Stimulated activated CD4-positive, alpha-beta T cell treated with anti-CD3 and anti-CD28 coated beads, Interleukin-15, amount 100 ng/mL, for 24 hours (primary cell): ENCODE measurements around the gene RNASE8.

Source experiments
- DNase-seq: peaks from one replicate; pipeline ENCODE4 v3.0.0-alpha.2; 2020

Gene RNASE8

DNA sequence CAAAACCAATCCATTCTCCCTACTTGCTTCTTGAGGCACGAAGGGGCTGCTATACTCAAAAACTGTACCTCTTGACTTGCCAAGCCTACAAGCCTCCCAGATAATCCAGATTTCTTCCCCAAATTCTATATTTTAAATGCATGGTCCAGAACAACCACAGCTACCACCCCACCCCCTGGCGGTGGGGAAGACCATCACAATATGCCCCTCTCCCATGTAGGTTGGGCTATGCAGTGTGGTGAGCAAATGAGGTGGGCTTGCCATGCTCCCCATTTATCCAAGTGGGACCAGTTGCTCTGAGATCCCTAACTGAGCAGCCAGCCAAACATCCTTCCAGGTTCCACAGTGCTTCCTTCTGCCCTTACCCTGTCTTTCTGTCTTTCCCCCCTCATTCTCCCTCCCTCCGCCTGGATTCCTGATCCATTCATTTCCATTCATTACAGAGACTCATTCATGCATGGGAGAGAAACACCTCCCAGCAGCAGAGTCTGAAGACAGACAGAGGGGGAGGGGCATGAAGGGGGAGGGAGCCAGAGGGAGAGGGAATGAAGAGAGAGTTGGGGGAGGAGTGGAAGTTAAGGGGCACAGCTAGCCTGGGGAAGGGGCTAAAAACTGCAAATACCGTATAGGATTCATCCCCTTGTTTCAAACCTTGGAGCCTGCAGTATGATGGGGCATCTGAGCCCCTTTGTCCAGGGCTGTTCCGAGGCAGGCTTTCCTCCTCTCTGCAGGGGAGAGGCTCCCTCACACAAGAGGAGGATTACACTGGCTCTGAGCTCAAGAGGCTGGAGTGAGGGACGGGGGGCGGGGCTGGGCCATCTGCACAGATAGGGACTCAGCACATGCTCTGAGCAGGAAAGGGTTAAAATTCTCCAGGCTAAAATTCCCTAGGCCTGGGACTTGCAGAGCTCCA is 36.4 kb downstream of the RNASE8 start:
- DNase-seq, result no peak

DNA sequence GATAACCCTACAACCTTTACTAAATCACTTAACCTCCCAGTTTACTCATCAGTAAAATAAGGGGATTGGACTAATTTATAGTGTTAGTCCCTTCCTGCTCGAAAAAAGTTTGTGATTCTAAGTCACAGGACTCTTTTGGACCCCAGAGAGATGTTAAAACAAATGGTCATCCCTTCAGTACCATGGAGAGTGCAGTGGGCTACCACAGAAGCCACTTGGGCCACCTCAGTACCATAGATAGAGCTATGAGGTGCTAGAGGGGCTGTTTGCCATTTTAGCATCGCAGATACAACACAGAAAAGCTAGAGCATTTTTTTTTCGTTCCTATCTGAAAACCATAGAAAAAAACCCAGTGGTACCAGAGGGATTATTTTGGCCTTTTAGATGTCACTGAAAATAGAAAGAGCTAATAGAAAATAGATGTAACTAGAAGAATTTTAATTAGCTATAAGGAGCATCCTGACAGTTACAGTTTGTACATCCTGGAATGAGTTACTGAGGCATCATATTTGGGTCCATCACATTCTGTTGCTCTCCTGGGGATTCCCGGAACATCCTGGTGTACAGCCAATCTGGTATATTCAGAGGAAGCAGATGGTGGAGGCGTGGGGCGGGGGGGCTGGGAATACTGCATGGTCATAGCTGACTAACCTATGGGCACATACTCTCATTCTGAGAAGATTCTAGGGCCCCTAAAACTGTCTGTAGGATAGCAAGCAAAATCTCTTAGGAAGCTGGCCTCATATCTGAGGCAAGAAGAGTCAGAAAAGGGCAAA is 38.0 kb downstream of the RNASE8 start:
- no peak for DNase-seq

DNA sequence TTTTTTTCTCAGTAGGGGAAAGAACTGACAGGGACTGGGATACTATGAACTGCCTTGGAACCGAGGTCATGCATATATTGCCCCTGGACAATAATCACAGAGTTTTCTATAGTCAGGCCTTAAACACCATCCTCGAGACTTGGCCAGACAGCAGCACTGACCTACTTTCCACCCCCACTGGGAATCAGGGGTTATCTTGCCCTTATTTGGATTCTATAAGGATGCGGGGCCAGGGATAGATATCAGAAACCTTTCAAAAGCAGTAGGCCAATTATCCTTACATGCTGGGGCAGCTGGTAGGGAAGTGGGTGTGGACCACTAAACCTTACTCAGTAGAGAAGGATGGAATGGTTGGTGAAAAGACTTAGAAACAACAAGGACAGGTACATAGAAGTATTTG is 38.8 kb downstream of the RNASE8 start:
- DNase-seq, result no peak

DNA sequence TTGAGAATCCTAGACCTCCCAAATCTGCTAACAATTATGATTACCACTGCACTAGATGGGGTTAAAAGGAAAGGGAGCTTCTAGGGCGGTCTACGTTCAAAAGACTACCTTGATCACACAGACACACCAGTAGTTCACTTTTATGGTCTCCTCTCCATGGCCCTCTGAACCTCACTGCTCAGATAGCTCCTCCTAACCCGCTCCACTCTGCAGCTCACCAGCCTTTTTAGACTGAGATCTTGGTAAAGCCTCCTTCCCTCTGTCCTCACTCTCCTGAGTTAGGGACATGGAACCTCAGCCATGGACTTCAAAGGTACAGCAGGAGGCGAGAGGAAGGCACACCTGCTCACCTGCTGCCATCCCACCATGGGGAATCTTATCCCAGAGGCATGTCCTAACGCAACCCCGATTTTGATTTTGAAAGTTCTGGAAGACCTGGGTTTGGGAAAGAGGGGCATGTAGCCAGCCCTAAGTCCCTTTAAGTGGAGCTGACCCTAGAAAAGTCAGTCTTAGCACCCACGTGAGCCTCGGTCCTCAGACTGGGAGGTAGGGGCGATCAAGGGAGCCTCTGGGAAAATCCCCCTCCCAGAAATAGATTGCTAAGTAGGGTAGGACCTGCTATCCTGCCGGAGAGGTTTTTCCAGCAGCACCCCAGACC is 39.5 kb downstream of the RNASE8 start:
- no peak for DNase-seq

DNA sequence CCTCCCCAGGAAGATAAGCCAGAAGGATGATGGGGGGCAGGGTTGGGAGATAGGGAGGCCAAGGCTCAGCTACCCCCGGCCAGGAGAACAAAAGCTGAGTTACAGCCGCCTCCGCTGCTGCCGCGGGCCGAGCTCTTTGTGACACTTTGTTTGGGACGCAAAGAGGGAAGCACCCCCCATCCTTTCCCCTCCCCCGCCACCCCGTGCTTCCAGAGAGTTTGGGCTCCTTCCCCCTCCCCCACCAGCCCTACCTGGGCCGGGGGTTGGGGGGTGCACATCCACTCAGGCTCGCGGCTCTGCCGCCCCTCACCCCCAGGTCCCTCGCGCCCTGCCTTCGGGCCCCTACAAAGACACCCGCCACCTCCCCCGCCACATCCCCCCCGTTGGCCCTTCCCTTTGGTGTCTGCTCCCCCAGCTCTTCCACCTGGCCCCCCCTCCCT is 40.0 kb downstream of the RNASE8 start:
- no peak for DNase-seq

DNA sequence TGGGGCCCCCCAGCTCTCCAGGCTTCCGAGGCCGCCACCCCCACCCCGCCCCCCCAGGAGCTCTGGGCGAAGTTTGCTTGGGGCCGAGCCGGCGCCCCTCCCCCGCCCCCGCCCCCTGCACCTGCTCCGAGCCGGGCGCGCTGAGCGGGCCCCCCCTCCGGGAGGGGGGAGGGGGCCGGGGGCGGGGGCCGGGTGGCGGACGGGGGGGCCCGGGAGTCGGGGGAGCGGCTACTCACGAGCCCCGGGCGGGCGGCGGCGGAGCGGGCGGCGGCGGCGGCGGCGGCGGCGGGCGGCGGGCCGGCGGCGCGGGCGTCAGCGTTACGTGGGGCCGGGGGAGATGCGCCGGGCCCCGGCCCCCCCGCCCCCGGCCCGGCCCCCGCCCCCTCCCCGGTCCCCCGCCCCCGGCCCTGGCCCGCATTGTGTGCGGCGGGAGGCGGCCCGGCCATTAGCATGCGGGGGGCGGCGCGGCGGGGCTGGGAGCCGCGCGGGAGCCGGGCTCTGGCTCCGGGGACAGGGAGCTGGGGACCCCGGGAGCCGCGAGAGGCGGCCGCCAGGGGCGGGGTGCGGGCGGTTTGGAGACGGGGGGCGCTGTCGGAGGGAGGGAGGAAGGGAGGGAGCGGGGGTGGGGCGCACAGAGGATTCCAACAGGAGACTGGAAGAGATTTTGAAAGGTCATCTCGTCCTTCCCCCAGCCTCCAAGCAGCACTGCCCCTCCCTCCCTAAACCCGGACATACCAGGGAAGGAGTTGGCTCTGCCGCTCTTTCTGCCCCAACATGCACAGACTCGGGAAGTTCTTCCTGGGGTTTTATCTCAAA is 40.7 kb downstream of the RNASE8 start, which contains the start of gene ZNF219:
ZNF219 (minus strand) TSS at position 580 of the 816 bp plus-strand sequence. CDS start 5,064 bp downstream, outside the sequence.
- DNase-seq, result peak; percentile 50

DNA sequence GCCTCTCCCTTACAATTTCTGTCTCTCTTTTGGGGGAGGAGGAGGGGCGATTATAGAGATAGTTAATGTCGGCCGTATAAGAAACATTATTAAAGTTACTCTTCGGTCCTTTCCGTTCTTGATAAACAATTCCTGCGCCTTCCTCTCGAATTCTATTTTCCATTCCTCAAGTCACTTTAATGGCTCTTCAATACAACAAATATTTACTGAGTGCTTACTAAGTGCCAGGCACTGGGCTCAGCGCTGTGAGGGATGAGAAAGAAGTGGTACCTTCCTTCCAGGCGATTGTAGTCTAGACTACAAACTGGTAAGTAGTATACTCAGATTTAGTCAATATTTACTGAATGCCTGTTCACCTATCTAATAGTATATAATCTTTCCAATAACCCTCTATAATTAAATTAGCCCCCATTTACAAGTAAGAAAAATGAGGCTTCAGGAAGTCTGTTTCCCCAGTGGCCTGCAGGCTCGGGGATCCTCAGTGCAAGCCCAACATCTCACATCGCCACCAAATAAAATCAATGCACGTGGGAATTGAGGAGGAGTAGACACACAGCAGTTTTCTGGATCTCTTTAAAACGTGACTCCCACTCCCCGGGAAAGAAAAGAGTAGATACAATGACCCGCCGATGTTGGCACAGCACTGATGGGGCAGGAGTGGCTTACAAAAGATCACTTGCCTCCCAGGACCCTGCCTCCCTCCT is 41.4 kb downstream of the RNASE8 start:
- DNase-seq, result no peak

DNA sequence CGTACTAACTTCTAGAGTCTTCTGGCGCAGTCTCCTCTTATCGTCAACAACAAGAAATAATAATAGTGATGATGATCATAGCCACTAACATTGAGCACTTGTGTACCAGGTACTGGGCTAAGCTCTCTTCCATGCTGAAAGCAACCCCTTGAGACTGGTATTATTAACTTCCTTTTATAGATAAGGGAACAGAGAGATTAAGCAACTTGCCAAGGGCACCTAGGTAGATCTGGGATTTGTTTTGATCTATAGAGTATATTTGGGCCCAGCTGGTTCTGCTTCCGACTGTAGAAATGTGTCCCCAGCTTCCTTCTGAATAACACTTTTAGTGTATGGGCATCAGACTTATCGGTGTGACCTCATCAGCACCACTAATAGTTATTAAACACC is 42.0 kb downstream of the RNASE8 start:
- no peak for DNase-seq

DNA sequence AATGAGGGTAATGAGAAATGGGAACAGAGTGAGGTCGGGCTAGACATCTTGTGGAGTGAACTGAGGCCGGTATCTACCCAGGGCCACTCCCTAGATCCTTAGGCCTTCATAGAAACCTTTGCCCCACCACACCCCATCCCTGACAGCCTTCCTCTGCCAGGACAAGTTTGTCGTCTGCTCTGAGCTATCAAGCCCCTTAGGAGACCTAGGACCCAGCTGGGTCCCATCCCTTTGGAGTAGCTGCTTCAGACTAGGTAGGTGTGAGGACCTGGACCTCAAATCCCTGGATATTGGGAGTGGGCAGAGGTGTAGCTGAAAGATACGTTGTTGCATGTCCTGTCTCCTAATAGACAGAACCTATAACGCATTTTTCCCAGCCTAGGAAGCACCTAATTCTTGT is 43.3 kb downstream of the RNASE8 start, which contains the start of gene TMEM253:
TMEM253 (plus strand) TSS at position 136 of the 400 bp plus-strand sequence. CDS start 278 bp downstream, outside the sequence.
- no peak for DNase-seq

DNA sequence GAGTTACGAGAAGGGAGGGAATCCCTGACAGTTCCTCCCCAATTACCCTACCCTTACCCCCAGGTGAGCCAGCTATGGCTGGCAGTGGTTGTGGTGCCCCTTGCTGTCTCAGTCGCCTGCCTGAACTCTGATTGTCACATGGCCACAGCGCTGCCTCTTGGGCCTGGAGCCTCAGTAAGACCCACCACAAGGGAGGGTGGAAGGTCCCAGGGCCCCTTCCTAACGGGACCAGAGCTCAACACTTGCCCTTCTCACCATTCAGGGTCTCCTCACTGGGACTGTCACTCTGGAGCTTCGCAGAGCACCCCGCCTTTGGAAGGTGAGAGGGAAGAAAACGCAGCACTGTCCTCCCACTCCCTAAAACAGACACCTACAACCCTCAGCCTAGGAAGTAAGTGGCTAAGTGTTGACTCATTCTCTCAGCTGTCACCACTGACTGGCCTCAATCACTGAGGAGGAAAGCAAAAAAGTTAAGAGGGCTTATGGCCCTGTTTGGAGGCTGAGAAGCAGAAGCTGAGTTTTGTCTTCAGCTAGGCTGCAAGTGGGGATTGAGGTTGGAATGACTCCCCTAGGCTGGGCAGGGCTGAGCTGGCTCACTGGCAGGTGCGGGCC is 44.3 kb downstream of the RNASE8 start:
- DNase-seq, result no peak

DNA sequence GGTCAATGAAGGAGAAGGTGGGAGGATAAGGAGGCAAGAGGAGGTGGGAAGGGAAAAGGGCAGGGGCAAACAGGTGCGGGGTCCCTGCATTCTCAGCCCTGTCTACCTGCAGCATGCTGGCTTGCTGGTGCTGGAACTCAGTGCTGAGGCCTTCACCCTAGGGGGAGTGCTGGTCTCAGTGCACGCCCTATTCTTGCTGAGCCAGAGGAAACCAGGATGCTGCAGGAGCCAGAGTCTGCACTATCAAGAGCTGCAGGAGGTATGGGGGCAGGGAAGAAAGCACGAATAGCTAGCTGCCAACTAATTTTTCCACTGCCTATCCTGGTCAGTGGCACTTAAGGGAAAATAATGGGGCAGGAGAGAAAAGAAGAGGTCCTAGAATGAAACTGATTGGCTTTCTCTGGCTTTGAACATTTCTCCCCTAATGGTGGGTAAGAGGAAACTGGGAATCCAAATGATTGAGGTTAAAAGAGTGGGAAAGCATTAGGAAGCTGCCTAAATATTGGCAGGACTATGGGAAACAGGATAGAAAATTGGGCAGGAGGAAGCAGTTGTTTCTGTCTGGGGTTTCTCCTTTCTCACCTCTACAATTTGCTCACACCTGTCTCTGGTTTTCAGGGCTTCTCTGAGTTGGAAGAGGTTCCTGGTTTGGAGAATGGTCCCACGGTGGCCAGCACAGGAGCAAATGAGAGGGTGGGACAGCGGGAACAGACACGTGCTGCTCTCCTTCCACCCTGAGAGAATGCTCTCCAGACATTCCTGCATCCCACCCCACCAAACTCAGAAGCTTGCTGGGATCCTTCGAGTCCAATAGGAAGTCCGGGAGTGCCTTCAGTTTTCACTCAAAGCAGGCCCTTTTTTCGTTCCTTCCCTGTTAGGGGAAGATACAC is 45.1 kb downstream of the RNASE8 start:
- no peak for DNase-seq

DNA sequence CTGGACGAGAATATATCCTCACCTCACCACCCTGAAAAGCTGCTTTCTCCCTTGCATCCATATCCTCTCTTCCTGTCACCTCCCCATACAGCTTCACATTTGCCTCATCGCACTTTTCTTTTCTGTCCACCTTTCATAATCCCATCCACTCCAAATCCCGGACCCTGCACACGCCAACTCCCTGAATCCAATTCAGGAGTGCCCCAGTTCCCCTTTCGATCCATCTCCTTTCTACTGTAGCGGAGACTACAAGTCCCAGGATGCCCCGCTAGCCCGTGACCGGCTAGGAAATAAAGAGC is 45.7 kb downstream of the RNASE8 start:
- no peak for DNase-seq

DNA sequence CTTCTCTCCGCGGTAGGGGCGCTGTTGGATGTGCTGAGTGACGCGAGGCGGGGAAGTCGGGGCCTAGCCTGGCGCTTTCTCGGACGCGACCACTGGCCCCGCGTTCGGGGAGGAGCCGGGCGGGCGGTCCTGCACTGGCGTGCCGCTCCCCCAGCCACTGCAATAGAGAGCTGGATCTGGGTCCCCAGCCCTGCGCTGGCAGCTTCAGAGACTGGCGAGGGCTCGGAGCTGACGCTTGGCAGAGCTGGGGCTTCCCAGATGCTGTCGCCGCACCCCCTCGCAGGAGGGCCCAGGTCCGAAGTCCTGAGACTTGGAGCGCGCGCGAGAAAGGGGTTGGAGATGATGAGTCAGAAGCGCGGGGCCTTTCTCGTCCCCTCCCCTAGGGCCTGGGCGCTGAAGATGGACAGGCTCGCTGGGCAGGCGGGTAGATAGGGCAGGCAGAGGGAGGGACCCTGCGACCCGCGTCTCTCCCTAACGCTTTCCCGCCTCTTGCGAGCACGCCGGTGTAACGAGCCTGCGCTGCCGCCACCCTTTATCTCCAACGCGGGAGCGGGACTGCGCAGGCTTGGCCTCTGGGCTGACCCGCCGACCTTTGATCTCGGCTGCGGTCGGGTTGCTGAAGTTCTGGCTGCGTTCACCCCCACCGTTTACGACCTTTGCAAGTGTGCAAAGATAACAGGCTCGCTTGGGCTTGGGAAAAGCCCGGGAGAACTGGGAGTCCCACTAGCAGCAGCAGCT is 46.3 kb downstream of the RNASE8 start:
- peak; percentile 97 for DNase-seq

DNA sequence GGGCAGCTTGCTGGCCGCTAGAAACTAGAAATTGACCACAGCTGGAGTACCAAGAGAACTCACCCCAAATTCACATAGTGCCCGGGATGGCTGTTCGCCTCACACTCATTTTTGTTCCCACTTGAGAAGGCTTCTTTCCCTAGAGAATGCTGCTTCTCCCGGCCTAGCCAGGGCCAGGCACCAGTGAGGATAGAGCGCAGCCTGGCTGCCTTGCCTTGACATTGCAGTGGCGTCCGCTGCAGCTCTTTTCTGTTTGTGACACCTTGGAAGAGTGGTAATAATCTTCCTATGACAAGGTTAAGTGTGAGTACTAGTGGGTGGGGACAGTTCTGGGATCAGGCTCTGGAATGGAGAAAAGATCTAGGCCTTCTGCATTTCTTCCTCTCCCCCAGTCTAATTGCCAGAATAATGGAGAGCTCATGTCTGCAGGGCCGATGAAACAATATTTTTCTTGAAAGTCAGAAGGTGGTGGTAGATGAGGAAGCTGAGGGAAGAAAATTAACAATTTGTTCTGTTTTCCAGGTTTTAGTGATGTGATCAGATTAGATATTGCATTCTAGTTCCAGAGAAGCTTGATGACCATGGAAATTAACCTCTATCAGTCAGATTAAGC is 46.9 kb downstream of the RNASE8 start:
- DNase-seq, result peak; percentile 73

DNA sequence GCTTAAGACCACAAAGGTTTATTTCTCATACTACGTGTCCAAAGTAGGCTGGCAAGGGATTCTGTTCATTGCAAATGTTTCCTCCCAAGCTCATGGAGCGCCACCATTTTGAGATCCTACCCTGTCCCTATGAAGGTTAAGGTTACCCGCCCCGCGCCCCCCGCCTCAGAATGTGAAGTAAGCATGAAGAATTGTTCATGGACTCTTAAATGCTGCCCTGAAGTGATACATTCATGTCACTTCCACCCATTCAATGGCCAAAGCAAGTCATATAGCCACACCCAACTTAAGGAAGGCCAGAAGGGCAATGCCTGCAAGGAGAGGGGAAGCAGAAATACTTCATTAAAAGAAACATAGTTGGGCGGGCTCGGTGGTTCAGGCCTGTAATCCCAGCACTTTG is 47.5 kb downstream of the RNASE8 start:
- no peak for DNase-seq

DNA sequence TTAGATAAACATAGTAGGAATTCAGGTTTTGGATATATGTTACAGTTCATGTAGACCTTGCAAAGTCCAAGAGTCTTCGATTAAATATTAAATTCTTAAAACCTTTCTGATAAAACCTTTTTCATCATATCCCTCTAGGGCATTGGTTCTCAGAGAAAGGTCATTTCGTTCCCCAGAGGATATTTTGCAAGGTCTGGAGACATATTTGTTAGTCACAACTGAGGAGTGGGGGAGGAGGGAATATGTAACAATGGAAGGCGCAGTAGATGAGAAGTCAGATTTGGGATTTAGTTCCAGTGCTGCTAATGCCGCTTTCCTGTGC is 48.5 kb downstream of the RNASE8 start:
- no peak for DNase-seq

DNA sequence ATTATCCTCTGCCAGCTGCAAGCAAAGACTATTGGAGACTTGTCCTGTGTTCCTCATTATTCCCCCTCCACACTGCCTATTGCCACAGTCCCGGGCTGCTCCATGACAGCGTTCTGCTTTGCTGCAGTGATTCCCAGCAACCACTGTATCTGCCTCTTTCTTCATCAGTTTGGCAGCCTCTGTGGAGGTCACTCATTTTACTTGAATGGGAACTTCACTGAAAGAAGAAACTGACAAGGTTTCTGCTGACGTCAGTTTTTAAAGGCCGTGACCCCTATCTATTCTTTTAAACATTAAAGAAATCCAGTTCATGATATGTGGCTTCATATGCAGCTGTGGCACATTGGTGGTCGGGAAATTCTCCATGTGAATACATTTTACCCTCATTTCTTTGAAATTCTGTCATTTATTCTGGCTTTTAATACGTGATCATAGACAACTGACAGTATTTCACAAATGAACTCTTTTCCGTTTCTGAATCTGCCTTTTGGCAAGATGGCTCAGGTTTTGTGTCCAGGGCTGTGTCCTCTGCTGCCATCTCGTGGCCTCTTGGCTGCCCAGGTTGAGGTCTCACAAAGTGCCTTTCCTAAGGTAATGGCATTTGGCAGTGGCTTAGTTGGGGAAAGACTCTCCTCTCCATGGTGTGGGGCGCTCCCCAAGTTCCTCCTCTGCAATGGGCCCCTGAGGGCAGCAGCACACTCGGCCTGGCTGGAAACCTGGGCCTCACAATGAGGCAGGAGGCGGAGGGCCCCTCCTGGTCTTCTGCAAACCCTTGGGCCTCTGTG is 49.1 kb downstream of the RNASE8 start:
- DNase-seq, result peak; percentile 83

DNA sequence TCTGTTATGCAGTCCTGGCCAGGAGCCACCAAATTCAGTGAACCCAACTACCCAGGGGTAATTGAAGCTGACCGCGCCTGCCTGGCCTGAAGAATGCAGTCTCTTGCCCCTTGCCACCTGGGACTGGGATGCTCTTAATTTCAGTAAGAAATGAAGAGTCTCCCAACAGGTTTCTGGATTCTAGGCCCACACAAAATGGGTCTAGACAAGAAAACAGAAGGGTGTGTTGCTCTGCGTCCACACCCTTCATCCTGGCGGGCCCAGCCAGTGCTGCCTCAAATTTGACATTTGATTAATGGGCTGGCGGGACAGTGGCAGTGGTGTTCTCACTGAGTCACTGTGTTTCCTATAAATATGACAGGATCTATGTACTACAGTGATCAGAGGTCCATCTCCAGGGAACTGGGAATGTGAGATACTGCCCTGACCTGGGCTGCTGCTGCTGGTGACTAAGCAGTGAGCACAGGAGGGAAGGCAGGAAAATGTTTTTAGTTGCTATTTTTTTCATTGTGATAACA is 49.7 kb downstream of the RNASE8 start:
- no peak for DNase-seq
